NCI-H2227 (cell line): ENCODE results near the gene TESK2.

Experiments
- DNase-seq: peaks from one replicate; lab custom pipeline; 2025; ENCODE audit not compliant: unreplicated experiment; lab: John Stamatoyannopoulos, UW

Gene TESK2

GRCh38 chr1:45380125-45380524, 110.8 kb downstream of the TESK2 start:
- no peak for DNase-seq

- DNase-seq: no peak
These were observed 111.4 kb downstream of the TESK2 start for GRCh38 chr1:45379524-45379923.

- no peak for DNase-seq
These were observed 112.8 kb downstream of the TESK2 start for GRCh38 chr1:45378184-45378583.

GRCh38 chr1:45375104-45376090, 115.6 kb downstream of the TESK2 start:
- DNase-seq: no peak

- no peak for DNase-seq
These were observed 117.4 kb downstream of the TESK2 start for GRCh38 chr1:45373573-45373972.

- DNase-seq: no peak
These were observed 120.4 kb downstream of the TESK2 start for GRCh38 chr1:45370575-45370974.

GRCh38 chr1:45365051-45365450, 125.9 kb downstream of the TESK2 start:
- DNase-seq: no peak

- DNase-seq: no peak
These were observed 126.7 kb downstream of the TESK2 start for GRCh38 chr1:45364294-45364693.

- DNase-seq: peak; percentile 64
These were observed 130.0 kb downstream of the TESK2 start for GRCh38 chr1:45360981-45361380.

GRCh38 chr1:45359882-45360513, 131.0 kb downstream of the TESK2 start:
- DNase-seq: peak; percentile 46

GRCh38 chr1:45356186-45356585, 134.8 kb downstream of the TESK2 start:
- DNase-seq: no peak

GRCh38 chr1:45355683-45356082, 135.3 kb downstream of the TESK2 start:
- DNase-seq: no peak

- DNase-seq: no peak
These were observed 136.1 kb downstream of the TESK2 start for GRCh38 chr1:45354838-45355237.

- DNase-seq: no peak
These were observed 137.3 kb downstream of the TESK2 start for GRCh38 chr1:45353685-45354084.

- DNase-seq: no peak
These were observed 139.5 kb downstream of the TESK2 start for GRCh38 chr1:45351508-45351907.

GRCh38 chr1:45348966-45349677, 141.8 kb downstream of the TESK2 start:
- no peak for DNase-seq

- DNase-seq: no peak
These were observed 142.4 kb downstream of the TESK2 start for GRCh38 chr1:45348609-45348965.

- no peak for DNase-seq
These were observed 142.9 kb downstream of the TESK2 start for GRCh38 chr1:45348020-45348419.

GRCh38 chr1:45346473-45346872, 144.5 kb downstream of the TESK2 start:
- no peak for DNase-seq

GRCh38 chr1:45345014-45345413, 145.9 kb downstream of the TESK2 start:
- DNase-seq: no peak

- DNase-seq: no peak
These were observed 146.5 kb downstream of the TESK2 start for GRCh38 chr1:45344499-45344898.
